Measurements from ENCODE around the gene MARK1. TPM values are rescaled to one million over a fixed set of nuclear protein-coding genes. Genes with fewer than 3 reads are reported as not detected.

Gene MARK1
- total and polyA plus RNA-seq, 4 donors, result 1.3 to 6.5 (median 3.1) TPM

GRCh38 chr1:220631238-220631815 lies 103.4 kb downstream of the MARK1 start:
- no peak overlapping the region for H3K4me3 ChIP-seq
- no peak overlapping the region for H3K27ac ChIP-seq (ENCODE audit: low read depth in 1 of 2, low read length in 1 of 2)
- H3K9me3 ChIP-seq (ENCODE audit: control insufficient read depth in 4 of 4, insufficient read depth in 3 of 4, low read length in 3 of 4), result no peaks in the 10 kb centered on the region
- no peak for TF ChIP-seq CTCF (IDR thresholded peaks at IDR 0.05; ENCODE audit: control extremely low read depth, extremely low read depth)
- DNase-seq (no peak), ATAC-seq (ENCODE audit: insufficient read depth, low FRiP score) (no peak)
- H3K36me3 ChIP-seq (ENCODE audit: control insufficient read depth in 4 of 4, insufficient read depth in 4 of 4, low read length in 4 of 4), result peaks cover 0 to 10% (median 0%) of the 10 kb centered on the region in 4 donors
- WGBS, 2 donors, result 77 to 81% methylated on average over 4 of the region's 4 CpGs
- H3K9ac ChIP-seq (ENCODE audit: insufficient read depth in 1 of 2, low read length in 2 of 2), result no peak overlapping the region
- H3K4me1 ChIP-seq (ENCODE audit: control insufficient read depth in 5 of 5, insufficient read depth in 5 of 5, low read length in 5 of 5), result no peaks in the 10 kb centered on the region
- H3K27me3 ChIP-seq (ENCODE audit: control insufficient read depth in 3 of 3, insufficient read depth in 3 of 3, low read length in 2 of 3), result no peaks in the 10 kb centered on the region

- no peak overlapping the region for H3K9ac ChIP-seq (ENCODE audit: insufficient read depth in 1 of 2, low read length in 2 of 2)
- no peak overlapping the region for H3K27ac ChIP-seq (ENCODE audit: low read depth in 1 of 2, low read length in 1 of 2)
- no peaks in the 10 kb centered on the region for H3K4me1 ChIP-seq (ENCODE audit: control insufficient read depth in 5 of 5, insufficient read depth in 5 of 5, low read length in 5 of 5)
- ATAC-seq (ENCODE audit: insufficient read depth, low FRiP score), result no peak
- H3K4me3 ChIP-seq, result no peak overlapping the region
- DNase-seq, result no peak
- 97 to 100% methylated on average over 1 of the region's 1 CpG for WGBS, 2 donors
- peaks cover 0 to 2% (median 0%) of the 10 kb centered on the region in 4 donors for H3K9me3 ChIP-seq (ENCODE audit: control insufficient read depth in 4 of 4, insufficient read depth in 3 of 4, low read length in 3 of 4)
- H3K27me3 ChIP-seq (ENCODE audit: control insufficient read depth in 3 of 3, insufficient read depth in 3 of 3, low read length in 2 of 3), result no peaks in the 10 kb centered on the region
- TF ChIP-seq CTCF (IDR thresholded peaks at IDR 0.05; ENCODE audit: control extremely low read depth, extremely low read depth), result no peak
- peaks cover 0 to 10% (median 0%) of the 10 kb centered on the region in 4 donors for H3K36me3 ChIP-seq (ENCODE audit: control insufficient read depth in 4 of 4, insufficient read depth in 4 of 4, low read length in 4 of 4)
These were observed 109.8 kb downstream of the MARK1 start for GRCh38 chr1:220637759-220638158.

- no peak for DNase-seq
- no peak for TF ChIP-seq CTCF (IDR thresholded peaks at IDR 0.05; ENCODE audit: control extremely low read depth, extremely low read depth)
- Histone ChIP-seq H3K36me3 (ENCODE audit: control insufficient read depth in 4 of 4, insufficient read depth in 4 of 4, low read length in 4 of 4) (no peaks in the 10 kb centered on the region), H3K9me3 (ENCODE audit: control insufficient read depth in 4 of 4, insufficient read depth in 3 of 4, low read length in 3 of 4) (peaks cover 0 to 2% (median 1%) of the 10 kb centered on the region in 4 donors), H3K4me1 (ENCODE audit: control insufficient read depth in 5 of 5, insufficient read depth in 5 of 5, low read length in 5 of 5) (no peaks in the 10 kb centered on the region), H3K4me3 (no peak overlapping the region), H3K27ac (ENCODE audit: low read depth in 1 of 2, low read length in 1 of 2) (no peak overlapping the region), H3K27me3 (ENCODE audit: control insufficient read depth in 3 of 3, insufficient read depth in 3 of 3, low read length in 2 of 3) (no peaks in the 10 kb centered on the region), H3K9ac (ENCODE audit: insufficient read depth in 1 of 2, low read length in 2 of 2) (no peak overlapping the region)
- WGBS, 2 donors, result 83 to 92% methylated on average over 4 of the region's 4 CpGs
- ATAC-seq (ENCODE audit: insufficient read depth, low FRiP score), result no peak
These were observed 114.3 kb downstream of the MARK1 start for GRCh38 chr1:220642285-220642684.

GRCh38 chr1:220652995-220653394 lies 125.1 kb downstream of the MARK1 start:
- Histone ChIP-seq H3K9me3 (ENCODE audit: control insufficient read depth in 4 of 4, insufficient read depth in 3 of 4, low read length in 3 of 4) (no peaks in the 10 kb centered on the region), H3K36me3 (ENCODE audit: control insufficient read depth in 4 of 4, insufficient read depth in 4 of 4, low read length in 4 of 4) (peaks cover 0 to 4% (median under 1%) of the 10 kb centered on the region in 4 donors), H3K4me1 (ENCODE audit: control insufficient read depth in 5 of 5, insufficient read depth in 5 of 5, low read length in 5 of 5) (peaks cover 0 to 2% (median 0%) of the 10 kb centered on the region in 5 donors), H3K9ac (ENCODE audit: insufficient read depth in 1 of 2, low read length in 2 of 2) (no peak overlapping the region), H3K27ac (ENCODE audit: low read depth in 1 of 2, low read length in 1 of 2) (no peak overlapping the region), H3K27me3 (ENCODE audit: control insufficient read depth in 3 of 3, insufficient read depth in 3 of 3, low read length in 2 of 3) (no peaks in the 10 kb centered on the region), H3K4me3 (no peak overlapping the region)
- no peak for ATAC-seq (ENCODE audit: insufficient read depth, low FRiP score)
- no peak for DNase-seq
- WGBS, 2 donors, result 94% methylated on average over 13 of the region's 13 CpGs
- TF ChIP-seq CTCF (IDR thresholded peaks at IDR 0.05; ENCODE audit: control extremely low read depth, extremely low read depth), result no peak

Measured in lung (tissue), 12 donors.